GM21786 (cell line): Measurements from ENCODE around the gene HOXA9.

ENCODE experiments used
- ATAC-seq: cut with Tn5 transposase; IDR thresholded peaks from one replicate; pipeline ENCODE4 v1.9.1; 2021; ENCODE audit not compliant: unreplicated experiment

HOXA9 gene

GRCh38 chr7:27165089-27165995 is at the start of gene HOXA9:
Gene HOXA9, minus strand, starts transcription at chr7:27165537. Its CDS starts 80 bp downstream, at chr7:27165457.
- ATAC-seq, result no peak

- no peak for ATAC-seq
Measured at GRCh38 chr7:27214239-27214950, 49.1 kb upstream of the HOXA9 start.

GRCh38 chr7:27213433-27214238 is 48.3 kb upstream of the HOXA9 start:
- no peak for ATAC-seq

GRCh38 chr7:27212497-27213432 is 47.4 kb upstream of the HOXA9 start:
- ATAC-seq, result no peak

GRCh38 chr7:27211764-27212204 is 46.4 kb upstream of the HOXA9 start:
- no peak for ATAC-seq

GRCh38 chr7:27211084-27211446 is 45.7 kb upstream of the HOXA9 start:
- no peak for ATAC-seq

- no peak for ATAC-seq
Measured at GRCh38 chr7:27210441-27211083, 45.2 kb upstream of the HOXA9 start.

GRCh38 chr7:27209933-27210440 is 44.6 kb upstream of the HOXA9 start:
- no peak for ATAC-seq

- ATAC-seq, result no peak
Measured at GRCh38 chr7:27208998-27209397, 43.7 kb upstream of the HOXA9 start.

GRCh38 chr7:27207348-27207985 is 42.1 kb upstream of the HOXA9 start:
- ATAC-seq, result no peak

GRCh38 chr7:27205325-27206280 is 40.3 kb upstream of the HOXA9 start:
- no peak for ATAC-seq

GRCh38 chr7:27204851-27205322 is 39.5 kb upstream of the HOXA9 start:
- ATAC-seq, result no peak

- no peak for ATAC-seq
Measured at GRCh38 chr7:27203964-27204594, 38.7 kb upstream of the HOXA9 start.

GRCh38 chr7:27203365-27203953 is 38.1 kb upstream of the HOXA9 start:
- no peak for ATAC-seq

- ATAC-seq, result no peak
Measured at GRCh38 chr7:27202862-27203134, 37.5 kb upstream of the HOXA9 start.

GRCh38 chr7:27202018-27202861 is 36.9 kb upstream of the HOXA9 start:
- no peak for ATAC-seq
